AG04449 (cell line): ENCODE measurements around the gene HCN2.

Experiments
- CTCF ChIA-PET: fragments of 350-600 bp; formaldehyde crosslinking; extraction: SDS; loops from one replicate; lab custom pipeline; 2021; ENCODE audit warnings: antibody characterized with exemption; lab: Yijun Ruan, JAX
- POLR2A ChIA-PET: fragments of 400-600, 350-600 bp; formaldehyde crosslinking; extraction: SDS; loops from one replicate; lab custom pipeline; 2020; ENCODE audit warnings: antibody characterized with exemption, inconsistent platforms; lab: Yijun Ruan, JAX
- DNase-seq: peaks from one replicate; pipeline ENCODE4 v3.0.0-alpha.2; 2010; ENCODE audit warnings: low read depth, low spot score
- H3K4me3 ChIP-seq: 2 replicates; pipeline ENCODE4 v1.5.1; 2011; ENCODE audit warnings: low read depth, mild to moderate bottlenecking, control low read depth, low read length
- CTCF ChIP-seq: IDR thresholded peaks from one replicate; pipeline ENCODE4 v1.5.1; 2011; ENCODE audit warnings: mild to moderate bottlenecking, moderate library complexity, low read length, control low read depth, inconsistent platforms; ENCODE audit not compliant: insufficient read depth; ENCODE audit errors: missing control alignments

The HCN2 gene

GRCh38 chr19:647566-648284 is 58.0 kb downstream of the HCN2 start:
- no peak for TF ChIP-seq CTCF
- H3K4me3 ChIP-seq, result no peak overlapping the region
- ChIA-PET CTCF (no interaction called here), POLR2A (no interaction called here)
- no peak for DNase-seq

GRCh38 chr19:648305-648704 is 58.6 kb downstream of the HCN2 start:
- no peak overlapping the region for H3K4me3 ChIP-seq
- no peak for TF ChIP-seq CTCF
- ChIA-PET POLR2A (no interaction called here), CTCF (no interaction called here)
- no peak for DNase-seq

GRCh38 chr19:648904-649801 is 59.5 kb downstream of the HCN2 start:
- TF ChIP-seq CTCF, result no peak
- ChIA-PET CTCF (interaction anchor here (1.4 kb wide), 1 partner anchor 9 kb away, joined by 3 read pairs; the partner anchor contains the start of gene FGF22), POLR2A (no interaction called here)
- DNase-seq, result no peak
- H3K4me3 ChIP-seq, result no peak overlapping the region

- ChIA-PET POLR2A (no interaction called here), CTCF (interaction anchor here (0.6 to 1.4 kb wide), 3 partner anchors 10 to 84 kb away, joined by 3 read pairs; partner anchors contain the start of gene FGF22)
- no peak for TF ChIP-seq CTCF
- H3K4me3 ChIP-seq, result no peak overlapping the region
- DNase-seq, result no peak
Measured at GRCh38 chr19:650121-650520, 60.4 kb downstream of the HCN2 start.

GRCh38 chr19:651114-651818 is 61.6 kb downstream of the HCN2 start:
- POLR2A ChIA-PET, result no interaction called here
- H3K4me3 ChIP-seq, result no peak overlapping the region
- no peak for DNase-seq
- CTCF ChIA-PET, result no interaction called here
- no peak for TF ChIP-seq CTCF
